A549 (cell line): Measurements from ENCODE around the gene GTF3C1. TPM values are rescaled to one million over a fixed set of nuclear protein-coding genes. Genes with fewer than 3 reads are reported as not detected.

Experiments
- ATAC-seq, 2 experiments: fragments of 200-7000 bp in 1 of 2; fragments of >200 bp in 1 of 2; cut with Nextera tagmentation in 1 of 2; cut with Tn5 transposase in 1 of 2; 3 replicates each; pipeline versions ENCODE4 v1.8.0 to v1.9.1; 2018 to 2020; ENCODE audit warnings: mild to moderate bottlenecking in 1 of 2, moderate library complexity in 1 of 2
- CTCF ChIA-PET: fragments of 300-600 bp; sonication (Branson Sonifier 250); formaldehyde crosslinking; extraction: SDS; loops from one replicate; lab custom pipeline; 2021; ENCODE audit warnings: antibody characterized with exemption, inconsistent platforms; lab: Yijun Ruan, JAX
- POLR2A ChIA-PET: fragments of 350-600 bp; formaldehyde crosslinking; extraction: SDS; loops from one replicate; lab custom pipeline; 2021; ENCODE audit warnings: antibody characterized with exemption, inconsistent platforms; lab: Yijun Ruan, JAX
- DNase-seq, 2 experiments: peaks; one replicate each; pipeline versions ENCODE4 v3.0.0 to v3.0.0-alpha.2; 2011 to 2016; ENCODE audit warnings: low read depth in 1 of 2, low spot score in 1 of 2
- FAIRE-seq: peaks from 2 replicates; lab custom pipeline; 2011; peaks lifted over from hg19 to GRCh38; lab: Jason Lieb, UNC
- H3K27ac ChIP-seq, 2 experiments: fragments of >200 bp; sonication (Bioruptor Twin); formaldehyde crosslinking; 3 replicates each; pipeline ENCODE4 v1.5.1; 2016 to 2017
- H3K4me1 ChIP-seq: fragments of >200 bp; sonication (Bioruptor Twin); formaldehyde crosslinking; 3 replicates; pipeline ENCODE4 v1.6.1; 2016
- H3K4me2 ChIP-seq: fragments of >200 bp; sonication (Bioruptor Twin); formaldehyde crosslinking; 3 replicates; pipeline ENCODE4 v1.6.1; 2016
- H3K4me3 ChIP-seq: fragments of >200 bp; sonication (Bioruptor Twin); formaldehyde crosslinking; 3 replicates; pipeline ENCODE4 v1.5.1; 2016
- H3K9me3 ChIP-seq: fragments of >200 bp; sonication (Bioruptor Twin); formaldehyde crosslinking; 3 replicates; pipeline ENCODE4 v1.6.1; 2016
- BCL3 ChIP-seq: fragments of >200 bp; sonication (Bioruptor Twin); formaldehyde crosslinking; IDR thresholded peaks from 3 replicates; pipeline ENCODE4 v1.6.1; 2016
- CEBPB ChIP-seq, 2 experiments: fragments of >200 bp in 1 of 2; sonication (Bioruptor Twin) in 1 of 2; formaldehyde crosslinking in 1 of 2; IDR thresholded peaks; 2 replicates each; pipeline ENCODE4 v1.6.1; 2012 to 2016
- CTCF ChIP-seq: fragments of >200 bp; sonication (Bioruptor Twin); formaldehyde crosslinking; IDR thresholded peaks from 3 replicates; pipeline ENCODE4 v1.5.1; 2016
- E2F6 ChIP-seq: IDR thresholded peaks from 2 replicates; pipeline ENCODE4 v1.6.1; 2012; ENCODE audit warnings: low read depth, borderline replicate concordance
- ESRRA ChIP-seq: fragments of 150-350 bp; IDR thresholded peaks from 2 replicates; pipeline ENCODE4 v1.6.1; 2014; ENCODE audit warnings: mild to moderate bottlenecking, low read length, borderline replicate concordance
- FOSB ChIP-seq: fragments of 250-450 bp; sonication (Bioruptor Pico); IDR thresholded peaks from 2 replicates; pipeline ENCODE4 v1.5.0; 2020; ENCODE audit warnings: mild to moderate bottlenecking, moderate library complexity
- GATA3 ChIP-seq: IDR thresholded peaks from 2 replicates; pipeline ENCODE4 v1.6.1; 2012; ENCODE audit warnings: borderline replicate concordance
- HDAC2 ChIP-seq: fragments of 200-600 bp; sonication (generic); IDR thresholded peaks from 2 replicates; pipeline ENCODE4 v1.6.1; 2016
- MAZ ChIP-seq: fragments of 150-350 bp; IDR thresholded peaks from 2 replicates; pipeline ENCODE4 v1.6.1; 2014; ENCODE audit warnings: antibody characterized with exemption, low read depth, low read length, borderline replicate concordance
- MYC ChIP-seq: IDR thresholded peaks from 2 replicates; pipeline ENCODE4 v1.6.1; 2012; ENCODE audit warnings: mild to moderate bottlenecking, inconsistent platforms, low read length, improper control_type of control experiment, borderline replicate concordance
- RAD21 ChIP-seq, 2 experiments: fragments of >200 bp in 1 of 2; sonication (Bioruptor Twin) in 1 of 2; formaldehyde crosslinking in 1 of 2; IDR thresholded peaks in 1 of 2; conservative IDR thresholded peaks in 1 of 2; 2 replicates in 1 of 2; 3 replicates in 1 of 2; pipeline ENCODE4 v1.6.1; 2012 to 2018; ENCODE audit warnings: inconsistent platforms in 1 of 2
- REST ChIP-seq: fragments of 200-600 bp; sonication (generic); IDR thresholded peaks from 2 replicates; pipeline ENCODE4 v1.6.1; 2016; ENCODE audit warnings: antibody characterized with exemption, mild to moderate bottlenecking, moderate library complexity
- SREBF2 ChIP-seq: fragments of 450-650 bp; IDR thresholded peaks from 2 replicates; pipeline ENCODE4 v1.6.1; 2014; ENCODE audit warnings: mild to moderate bottlenecking, moderate library complexity
- ZFP36 ChIP-seq: fragments of 450-650 bp; IDR thresholded peaks from 2 replicates; pipeline ENCODE4 v1.6.1; 2014; ENCODE audit warnings: borderline replicate concordance; ENCODE audit not compliant: partially characterized antibody
- WGBS: methylation state at CpG from one replicate; pipeline ENCODE4 v1.1.6; 2017; ENCODE audit errors: missing lambda C conversion rate; 5-methylcytosine and 5-hydroxymethylcytosine counted together
- polyA plus RNA-seq, 4 experiments: library from polyadenylated mRNA; depleted of rRNA in 3 of 4; stranded (reverse); fragments of >200 nt; fragmentation: RNase III in 1 of 4; extraction: RNeasy Plus Mini Kit Qiagen cat#74134 plus additional on column Dnase treatment in 1 of 4; gene quantifications; 2 replicates in 3 of 4; 3 replicates in 1 of 4; pipeline ENCODE4 v1.2.3, GENCODE V29; 2011 to 2017

The GTF3C1 gene
- polyA plus RNA-seq, 2 of the 4 experiments (the other 2 are of a cell fraction): 41.6 to 54.2 TPM

- TF ChIP-seq BCL3 (no peak), SREBF2 (no peak), HDAC2 (no peak), RAD21 (conservative IDR thresholded peaks at IDR 0.05 in 1 of 2, IDR thresholded peaks at IDR 0.05 in 1 of 2) (no peak)
These were observed 104.1 kb downstream of the GTF3C1 start (continued) for GRCh38 chr16:27445502-27446175.

- ATAC-seq (no peak), DNase-seq (no peak)
- Histone ChIP-seq H3K4me3 (no peak overlapping the region), H3K27ac (no peak overlapping the region)
- no peak for TF ChIP-seq E2F6
- no peak for TF ChIP-seq MAZ
- no peak for TF ChIP-seq ESRRA
- no peak for TF ChIP-seq CTCF
- TF ChIP-seq ZFP36: no peak
- TF ChIP-seq CEBPB (IDR thresholded peaks at IDR 0.05): no peak
- TF ChIP-seq GATA3: no peak
- no peak for TF ChIP-seq REST
- no peak for TF ChIP-seq MYC
- no peak for TF ChIP-seq FOSB (CRISPR knock-in tag)
- no peak for TF ChIP-seq BCL3
- TF ChIP-seq, all 56 proteins: peak for 0
- no peak overlapping the region for H3K4me2 ChIP-seq
- peaks cover 19% of the 10 kb centered on the region for H3K9me3 ChIP-seq
- ChIA-PET POLR2A (no interaction called here), CTCF (interaction anchor here (1.5 to 1.6 kb wide), 2 partner anchors 12 to 209 kb away, joined by 3 to 5 read pairs; no protein-coding TSS in a partner anchor)
- no peak for FAIRE-seq
- H3K4me1 ChIP-seq: no peaks in the 10 kb centered on the region
- 37% methylated on average over 5 of the region's 5 CpGs for WGBS
These were observed 105.2 kb downstream of the GTF3C1 start for GRCh38 chr16:27444470-27444869.
